Astrocyte (in vitro differentiated cells and primary cell): ENCODE measurements around the gene SYCP2.

Experiments used
- CTCF ChIP-seq: IDR thresholded peaks from 2 replicates; pipeline ENCODE4 v1.5.1; 2011; ENCODE audit warnings: low read depth, mild to moderate bottlenecking, inconsistent platforms, low read length, moderate library complexity; ENCODE audit not compliant: insufficient read depth
- EZH2 ChIP-seq: IDR thresholded peaks from 2 replicates; pipeline ENCODE4 v1.6.1; 2012; ENCODE audit warnings: mild to moderate bottlenecking, low read length, inconsistent platforms; ENCODE audit not compliant: insufficient read depth

DNA sequence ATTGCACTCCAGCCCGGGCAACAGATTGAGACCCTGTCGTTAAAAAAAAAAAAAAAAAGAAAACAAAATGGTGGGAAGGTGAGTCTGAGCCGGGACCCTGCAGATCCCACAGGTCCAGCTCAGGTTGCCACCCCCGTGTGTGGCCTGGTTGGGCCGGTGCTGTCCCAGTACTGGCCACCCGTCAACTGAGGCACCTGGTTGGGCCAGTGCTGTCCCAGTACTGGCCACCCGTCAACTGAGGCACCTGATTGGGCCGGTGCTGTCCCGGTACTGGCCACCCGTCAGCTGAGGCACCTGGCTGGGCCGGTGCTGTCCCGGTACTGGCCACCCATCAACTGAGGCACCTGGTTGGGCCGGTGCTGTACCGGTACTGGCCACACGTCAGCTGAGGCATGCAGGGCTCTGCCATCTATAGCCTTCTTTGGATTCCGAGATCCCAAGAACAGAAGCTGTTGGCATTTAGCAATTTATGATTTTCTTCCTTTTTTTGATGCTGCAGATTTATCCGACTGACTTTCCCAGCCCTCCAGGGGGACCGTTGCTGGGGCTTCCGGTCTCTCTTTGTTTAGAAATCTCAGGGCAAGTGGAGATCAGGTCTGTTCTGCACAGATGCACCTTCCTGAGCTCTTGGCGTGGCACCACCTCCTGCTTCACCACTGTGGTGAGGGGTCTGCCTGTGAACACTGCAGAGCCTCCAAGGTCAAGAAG lies 113.8 kb downstream of the SYCP2 start:
- no peak for TF ChIP-seq CTCF
- TF ChIP-seq EZH2, result no peak
